Activated CD4-positive, alpha-beta memory T cell treated with anti-CD3 and anti-CD28 coated beads, Interleukin-2, amount 10 ng/mL, durations not matched to agents 7 days and 5 days (primary cell): Measurements from ENCODE around the gene STAT5B. TPM values are rescaled to one million over a fixed set of nuclear protein-coding genes. Genes with fewer than 3 reads are reported as not detected.
"Not testable (repeated sequence)": the region's sequence is repeated elsewhere in the genome, so short reads cannot be mapped to it uniquely, and the experiment has no call there.

Experiments used
- CTCF ChIA-PET: fragments of 350-600 bp; sonication (Branson Sonifier 250); formaldehyde crosslinking; loops from one replicate; lab custom pipeline; 2021; ENCODE audit warnings: antibody characterized with exemption, inconsistent platforms; lab: Charles Lee
- POLR2A ChIA-PET: fragments of 350-600 bp; sonication (Branson Sonifier 250); formaldehyde crosslinking; loops from one replicate; lab custom pipeline; 2021; ENCODE audit warnings: antibody characterized with exemption; lab: Charles Lee
- DNase-seq: peaks from one replicate; pipeline ENCODE4 v3.0.0-alpha.2; 2020
- H3K27ac Mint-ChIP-seq: one replicate; pipeline ENCODE4 v1.8.0; 2021; ENCODE audit warnings: mild to moderate bottlenecking, mixed read lengths
- H3K27me3 Mint-ChIP-seq: one replicate; pipeline ENCODE4 v1.8.0; 2021; ENCODE audit warnings: mixed read lengths
- H3K36me3 Mint-ChIP-seq: one replicate; pipeline ENCODE4 v1.8.0; 2021; ENCODE audit warnings: low read depth, mixed read lengths
- H3K4me1 Mint-ChIP-seq: one replicate; pipeline ENCODE4 v1.8.0; 2021; ENCODE audit warnings: mixed read lengths
- H3K4me3 Mint-ChIP-seq: one replicate; pipeline ENCODE4 v1.8.0; 2021; ENCODE audit warnings: mild to moderate bottlenecking, mixed read lengths
- H3K9me3 Mint-ChIP-seq: one replicate; pipeline ENCODE4 v1.8.0; 2021; ENCODE audit warnings: mixed read lengths
- total RNA-seq, 2 experiments: library from RNA; stranded (reverse); gene quantifications; one replicate each; pipeline ENCODE4 v1.2.3, GENCODE V29; 2021

The STAT5B gene
- total RNA-seq, 2 experiments from 2014 or later = 163 to 171 TPM

- H3K27ac Mint-ChIP-seq, H3K4me1 Mint-ChIP-seq, CTCF ChIA-PET, H3K4me3 Mint-ChIP-seq, H3K9me3 Mint-ChIP-seq, H3K27me3 Mint-ChIP-seq, DNase-seq, POLR2A ChIA-PET: not testable (repeated sequence)
- H3K36me3 Mint-ChIP-seq = peaks cover 60% of the 10 kb centered on the region
Observed at GRCh38 chr17:42219280-42219679, 56.9 kb downstream of the STAT5B start.

GRCh38 chr17:42214156-42214555 is 62.0 kb downstream of the STAT5B start:
- ChIA-PET CTCF (interaction anchor here (0.6 to 1.2 kb wide), 2 partner anchors 8 to 126 kb away, joined by 3 read pairs; no protein-coding TSS in a partner anchor), POLR2A (interaction anchor here (1.0 to 1.4 kb wide), 2 partner anchors 34 to 62 kb away, joined by 3 to 6 read pairs; partner anchors contain the start of gene STAT5B)
- Mint-ChIP-seq H3K27ac (peak overlapping the region; percentile 15), H3K4me3 (no peak overlapping the region), H3K27me3 (no peaks in the 10 kb centered on the region), H3K36me3 (peaks cover 72% of the 10 kb centered on the region), H3K9me3 (no peaks in the 10 kb centered on the region), H3K4me1 (peaks cover 6% of the 10 kb centered on the region)
- no peak for DNase-seq

GRCh38 chr17:42212382-42212781 is 63.8 kb downstream of the STAT5B start:
- Mint-ChIP-seq H3K27ac (no peak overlapping the region), H3K4me1 (peaks cover 6% of the 10 kb centered on the region), H3K36me3 (peaks cover 71% of the 10 kb centered on the region), H3K9me3 (no peaks in the 10 kb centered on the region), H3K4me3 (no peak overlapping the region), H3K27me3 (no peaks in the 10 kb centered on the region)
- CTCF ChIA-PET = interaction anchor here (1.7 kb wide), 1 partner anchor 10 kb away, joined by 6 read pairs; no protein-coding TSS in a partner anchor
- DNase-seq = no peak
- POLR2A ChIA-PET = no interaction called here

- peaks cover 70% of the 10 kb centered on the region for H3K36me3 Mint-ChIP-seq
- H3K4me3 Mint-ChIP-seq, H3K9me3 Mint-ChIP-seq, H3K27me3 Mint-ChIP-seq, H3K27ac Mint-ChIP-seq, H3K4me1 Mint-ChIP-seq, DNase-seq, POLR2A ChIA-PET: not testable (repeated sequence)
- CTCF ChIA-PET = interaction anchor here (1.7 kb wide), 1 partner anchor 11 kb away, joined by 6 read pairs; no protein-coding TSS in a partner anchor
Observed at GRCh38 chr17:42211921-42212341, 64.3 kb downstream of the STAT5B start.

GRCh38 chr17:42210046-42210445 is 66.1 kb downstream of the STAT5B start:
- ChIA-PET CTCF (interaction anchor here (1.4 to 1.6 kb wide), 2 partner anchors 13 to 37 kb away, joined by 4 to 6 read pairs; no protein-coding TSS in a partner anchor), POLR2A (no interaction called here)
- peaks cover 63% of the 10 kb centered on the region for H3K36me3 Mint-ChIP-seq
- H3K27me3 Mint-ChIP-seq = no peaks in the 10 kb centered on the region
- no peak for DNase-seq
- H3K9me3 Mint-ChIP-seq = no peaks in the 10 kb centered on the region
- no peak overlapping the region for H3K27ac Mint-ChIP-seq
- H3K4me1 Mint-ChIP-seq = peaks cover 4% of the 10 kb centered on the region
- H3K4me3 Mint-ChIP-seq = no peak overlapping the region

GRCh38 chr17:42206153-42206612 is 70.0 kb downstream of the STAT5B start:
- POLR2A ChIA-PET, H3K27me3 Mint-ChIP-seq, H3K4me1 Mint-ChIP-seq, CTCF ChIA-PET, H3K27ac Mint-ChIP-seq, DNase-seq, H3K4me3 Mint-ChIP-seq, H3K9me3 Mint-ChIP-seq: not testable (repeated sequence)
- H3K36me3 Mint-ChIP-seq = peaks cover 70% of the 10 kb centered on the region

GRCh38 chr17:42203354-42203753 is 72.8 kb downstream of the STAT5B start:
- no peaks in the 10 kb centered on the region for H3K4me1 Mint-ChIP-seq
- no peak overlapping the region for H3K27ac Mint-ChIP-seq
- H3K4me3 Mint-ChIP-seq = no peak overlapping the region
- CTCF ChIA-PET = no interaction called here
- peaks cover 61% of the 10 kb centered on the region for H3K36me3 Mint-ChIP-seq
- H3K9me3 Mint-ChIP-seq = no peaks in the 10 kb centered on the region
- H3K27me3 Mint-ChIP-seq = no peaks in the 10 kb centered on the region
- DNase-seq = no peak
- POLR2A ChIA-PET = no interaction called here

- CTCF ChIA-PET = no interaction called here
- H3K27me3 Mint-ChIP-seq = no peaks in the 10 kb centered on the region
- POLR2A ChIA-PET = no interaction called here
- no peaks in the 10 kb centered on the region for H3K4me1 Mint-ChIP-seq
- peaks cover 61% of the 10 kb centered on the region for H3K36me3 Mint-ChIP-seq
- H3K4me3 Mint-ChIP-seq = no peak overlapping the region
- no peak overlapping the region for H3K27ac Mint-ChIP-seq
- H3K9me3 Mint-ChIP-seq = no peaks in the 10 kb centered on the region
- DNase-seq = no peak
Observed at GRCh38 chr17:42202696-42203095, 73.5 kb downstream of the STAT5B start.

- Mint-ChIP-seq H3K36me3 (peaks cover 56% of the 10 kb centered on the region), H3K27ac (no peak overlapping the region), H3K27me3 (no peaks in the 10 kb centered on the region), H3K9me3 (no peaks in the 10 kb centered on the region), H3K4me3 (no peak overlapping the region), H3K4me1 (no peaks in the 10 kb centered on the region)
- ChIA-PET POLR2A (no interaction called here), CTCF (no interaction called here)
- no peak for DNase-seq
Observed at GRCh38 chr17:42202159-42202558, 74.0 kb downstream of the STAT5B start.

- Mint-ChIP-seq H3K27ac (no peak overlapping the region), H3K4me1 (no peaks in the 10 kb centered on the region), H3K9me3 (no peaks in the 10 kb centered on the region), H3K27me3 (no peaks in the 10 kb centered on the region), H3K4me3 (no peak overlapping the region), H3K36me3 (peaks cover 55% of the 10 kb centered on the region)
- ChIA-PET CTCF (interaction anchor here (1.9 kb wide), 1 partner anchor 21 kb away, joined by 6 read pairs; no protein-coding TSS in a partner anchor), POLR2A (no interaction called here)
- DNase-seq = no peak
Observed at GRCh38 chr17:42201458-42201772, 74.8 kb downstream of the STAT5B start.

- H3K4me3 Mint-ChIP-seq = no peak overlapping the region
- peaks cover 51% of the 10 kb centered on the region for H3K36me3 Mint-ChIP-seq
- ChIA-PET POLR2A (no interaction called here), CTCF (interaction anchor here (1.9 kb wide), 1 partner anchor 21 kb away, joined by 6 read pairs; no protein-coding TSS in a partner anchor)
- DNase-seq = no peak
- H3K9me3 Mint-ChIP-seq = no peaks in the 10 kb centered on the region
- no peak overlapping the region for H3K27ac Mint-ChIP-seq
- no peaks in the 10 kb centered on the region for H3K27me3 Mint-ChIP-seq
- no peaks in the 10 kb centered on the region for H3K4me1 Mint-ChIP-seq
Observed at GRCh38 chr17:42200706-42201457, 75.3 kb downstream of the STAT5B start.

GRCh38 chr17:42199416-42200011 is 76.7 kb downstream of the STAT5B start:
- Mint-ChIP-seq H3K27me3 (no peaks in the 10 kb centered on the region), H3K4me1 (peaks cover 2% of the 10 kb centered on the region), H3K9me3 (no peaks in the 10 kb centered on the region), H3K36me3 (peaks cover 43% of the 10 kb centered on the region), H3K27ac (no peak overlapping the region), H3K4me3 (no peak overlapping the region)
- no peak for DNase-seq
- ChIA-PET POLR2A (interaction anchor here (1.2 to 1.3 kb wide), 2 partner anchors 15 to 78 kb away, joined by 3 read pairs; no protein-coding TSS in a partner anchor), CTCF (interaction anchor here (1.8 to 1.9 kb wide), 2 partner anchors 23 kb away, joined by 6 read pairs; no protein-coding TSS in a partner anchor)

- Mint-ChIP-seq H3K27me3 (no peaks in the 10 kb centered on the region), H3K36me3 (peaks cover 38% of the 10 kb centered on the region), H3K4me1 (peaks cover 6% of the 10 kb centered on the region), H3K4me3 (no peak overlapping the region), H3K9me3 (no peaks in the 10 kb centered on the region), H3K27ac (no peak overlapping the region)
- DNase-seq = no peak
- CTCF ChIA-PET = interaction anchor here (1.8 kb wide), 1 partner anchor 23 kb away, joined by 6 read pairs; no protein-coding TSS in a partner anchor
- POLR2A ChIA-PET = interaction anchor here (1.2 to 1.3 kb wide), 2 partner anchors 15 to 79 kb away, joined by 3 read pairs; no protein-coding TSS in a partner anchor
Observed at GRCh38 chr17:42198897-42199296, 77.3 kb downstream of the STAT5B start.
